Keratinocyte (primary cell): ENCODE results near the gene HOXB2. TPM values are rescaled to one million over a fixed set of nuclear protein-coding genes. Genes with fewer than 3 reads are reported as not detected.

Experiments
- DNase-seq: peaks from one replicate; pipeline ENCODE4 v3.0.0-alpha.2; 2011; ENCODE audit warnings: low read depth, missing footprints, low spot score
- FAIRE-seq: peaks from 2 replicates; lab custom pipeline; 2011; peaks lifted over from hg19 to GRCh38; lab: Jason Lieb, UNC
- H2AFZ ChIP-seq: 2 replicates; pipeline ENCODE4 v1.6.0; 2012; ENCODE audit warnings: low read length, control low read depth, inconsistent platforms; ENCODE audit not compliant: control insufficient read depth
- H3K27ac ChIP-seq: 2 replicates; pipeline ENCODE4 v1.5.1; 2011; ENCODE audit warnings: low read length; ENCODE audit not compliant: control insufficient read depth, insufficient read depth
- H3K27me3 ChIP-seq: 3 replicates; pipeline ENCODE4 v1.6.0; 2011; ENCODE audit warnings: low read length; ENCODE audit not compliant: control insufficient read depth, insufficient read depth; ENCODE audit errors: extremely low read depth
- H3K36me3 ChIP-seq, 2 experiments: 2 replicates in 1 of 2; 3 replicates in 1 of 2; pipeline ENCODE4 v1.5.1; 2011; ENCODE audit warnings: low read length in 2 of 2, mild to moderate bottlenecking in 1 of 2; ENCODE audit not compliant: control insufficient read depth in 2 of 2, insufficient read depth in 2 of 2; ENCODE audit errors: extremely low read depth in 1 of 2
- H3K4me1 ChIP-seq: 3 replicates; pipeline ENCODE4 v1.5.1; 2011; ENCODE audit warnings: low read length; ENCODE audit not compliant: control insufficient read depth, insufficient read depth; ENCODE audit errors: extremely low read depth
- H3K4me2 ChIP-seq: 3 replicates; pipeline ENCODE4 v1.6.0; 2011; ENCODE audit warnings: low read depth, low read length; ENCODE audit not compliant: control insufficient read depth, insufficient read depth; ENCODE audit errors: extremely low read depth
- H3K4me3 ChIP-seq, 3 experiments: fragments of 200-600 bp in 1 of 3; sonication (generic) in 1 of 3; 2 replicates in 2 of 3; 3 replicates in 1 of 3; pipeline ENCODE4 v1.5.1; 2011 to 2016; ENCODE audit warnings: low read length in 3 of 3, mild to moderate bottlenecking in 3 of 3, control low read depth in 2 of 3, inconsistent platforms in 1 of 3, low read depth in 1 of 3, mixed read lengths in 1 of 3, mixed run types in 1 of 3, moderate library complexity in 1 of 3; ENCODE audit not compliant: control insufficient read depth in 2 of 3, insufficient read depth in 2 of 3; ENCODE audit errors: extremely low read depth in 1 of 3
- H3K79me2 ChIP-seq: 2 replicates; pipeline ENCODE4 v1.6.0; 2012; ENCODE audit warnings: low read length; ENCODE audit not compliant: control insufficient read depth, insufficient read depth
- H3K9ac ChIP-seq: 3 replicates; pipeline ENCODE4 v1.6.0; 2011; ENCODE audit warnings: low read length; ENCODE audit not compliant: control insufficient read depth, insufficient read depth; ENCODE audit errors: extremely low read depth
- H3K9me1 ChIP-seq: 3 replicates; pipeline ENCODE4 v1.6.0; 2011; ENCODE audit warnings: low read length; ENCODE audit not compliant: control insufficient read depth, insufficient read depth; ENCODE audit errors: extremely low read depth
- H3K9me3 ChIP-seq: 2 replicates; pipeline ENCODE4 v1.5.1; 2012; ENCODE audit warnings: low read depth, low read length; ENCODE audit not compliant: control insufficient read depth
- H4K20me1 ChIP-seq: 3 replicates; pipeline ENCODE4 v1.6.0; 2011; ENCODE audit warnings: low read length; ENCODE audit not compliant: control insufficient read depth, insufficient read depth; ENCODE audit errors: extremely low read depth
- CTCF ChIP-seq, 3 experiments: IDR thresholded peaks in 1 of 3; conservative IDR thresholded peaks in 1 of 3; optimal IDR thresholded peaks in 1 of 3; 2 replicates in 2 of 3; 3 replicates in 1 of 3; pipeline versions ENCODE3 to v1.5.1; 2011; ENCODE audit warnings: low read length in 3 of 3, mild to moderate bottlenecking in 3 of 3, moderate library complexity in 2 of 3, control low read depth in 1 of 3, inconsistent platforms in 1 of 3; ENCODE audit not compliant: insufficient read depth in 2 of 3; ENCODE audit errors: extremely low read depth in 1 of 3
- EZH2 ChIP-seq: IDR thresholded peaks from one replicate; pipeline ENCODE4 v1.6.1; 2012; ENCODE audit warnings: inconsistent platforms, mild to moderate bottlenecking, low read length, moderate library complexity
- dilution Hi-C: fragments of 300-500 bp; cut with MboI; formaldehyde crosslinking; loops from one replicate; pipeline ENCODE4 v1.7.0; 2020; ENCODE audit warnings: low sequenced_read_pairs; ENCODE audit not compliant: extremely low pct_ligation_motif_present
- polyA plus RNA-seq, 5 experiments: library from polyadenylated mRNA; depleted of rRNA in 3 of 5; stranded (reverse) in 3 of 5; stranded (forward) in 1 of 5; unstranded in 1 of 5; fragments of >200 nt; gene quantifications; 1 replicate in 1 of 5; 2 replicates in 3 of 5; 3 replicates in 1 of 5; pipeline versions ENCODE4 v1.2.1 to v1.2.3, GENCODE V29; 2011 to 2012; ENCODE audit warnings: missing spikeins in 2 of 5, low read depth in 1 of 5, low replicate concordance in 1 of 5

The HOXB2 gene
- polyA plus RNA-seq, 1 donor (not counting 4 experiments of a cell fraction or from before 2014, with no cell fraction given): 3.8 TPM

GRCh38 chr17:48565925-48566710 lies 21.2 kb upstream of the HOXB2 start:
- Histone ChIP-seq H3K79me2 (no peaks in the 10 kb centered on the region), H3K4me1 (no peaks in the 10 kb centered on the region), H3K4me3 (no peak overlapping the region), H3K4me2 (no peak overlapping the region), H3K9ac (no peak overlapping the region), H3K9me1 (no peaks in the 10 kb centered on the region), H2AFZ (no peak overlapping the region), H3K9me3 (no peaks in the 10 kb centered on the region), H3K27ac (no peak overlapping the region), H3K36me3 (peaks cover 0 to 3% of the 10 kb centered on the region in 2 experiments), H3K27me3 (peaks cover 74% of the 10 kb centered on the region), H4K20me1 (no peaks in the 10 kb centered on the region)
- FAIRE-seq (no peak), DNase-seq (no peak)
- dilution Hi-C loops: no loop called here
- TF ChIP-seq EZH2: no peak
- no peak for TF ChIP-seq CTCF (optimal IDR thresholded peaks at IDR 0.05 in 1 of 3, IDR thresholded peaks at IDR 0.05 in 1 of 3, conservative IDR thresholded peaks at IDR 0.05 in 1 of 3; ENCODE audit: extremely low read depth in 1 of 3, insufficient read depth in 2 of 3, low read length in 3 of 3)

- H3K27me3 ChIP-seq: peaks cover 63% of the 10 kb centered on the region
- H3K4me2 ChIP-seq: no peak overlapping the region
- H2AFZ ChIP-seq: no peak overlapping the region
- H4K20me1 ChIP-seq: no peaks in the 10 kb centered on the region
- H3K9me1 ChIP-seq: no peaks in the 10 kb centered on the region
- no peaks in the 10 kb centered on the region for H3K79me2 ChIP-seq
- TF ChIP-seq EZH2: no peak
- no peak for TF ChIP-seq CTCF (optimal IDR thresholded peaks at IDR 0.05 in 1 of 3, IDR thresholded peaks at IDR 0.05 in 1 of 3, conservative IDR thresholded peaks at IDR 0.05 in 1 of 3; ENCODE audit: extremely low read depth in 1 of 3, insufficient read depth in 2 of 3, low read length in 3 of 3)
- no peak overlapping the region for H3K27ac ChIP-seq
- dilution Hi-C loops: no loop called here
- DNase-seq: no peak
- H3K4me1 ChIP-seq: no peaks in the 10 kb centered on the region
- H3K4me3 ChIP-seq: no peak overlapping the region
- no peak overlapping the region for H3K9ac ChIP-seq
- H3K36me3 ChIP-seq: peaks cover 0 to 3% of the 10 kb centered on the region in 2 experiments
- FAIRE-seq: no peak
- H3K9me3 ChIP-seq: no peaks in the 10 kb centered on the region
Measured at GRCh38 chr17:48565022-48565554, 20.2 kb upstream of the HOXB2 start.
